ENCODE results near the gene TMCC1.

DNA sequence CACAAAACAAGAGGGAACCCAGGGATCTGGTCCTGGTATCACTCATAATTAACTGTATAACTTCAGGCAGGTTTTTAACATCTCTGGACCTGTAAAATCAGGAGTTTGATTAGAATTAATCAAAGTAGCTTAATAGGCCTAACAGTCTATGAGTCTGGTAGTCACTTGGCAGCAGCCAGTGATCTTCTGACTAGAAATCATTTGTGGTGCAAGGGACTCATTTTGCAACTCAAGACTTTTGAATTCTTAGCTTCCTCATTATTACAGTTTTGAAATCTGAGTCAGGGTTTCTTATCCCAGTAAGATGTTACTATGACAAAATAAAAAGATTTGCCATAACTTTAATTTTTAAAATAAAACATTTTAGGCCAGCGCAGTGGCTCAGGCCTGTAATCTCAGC lies 70.8 kb downstream of the TMCC1 start:
- TF ChIP-seq, protein P1, sequence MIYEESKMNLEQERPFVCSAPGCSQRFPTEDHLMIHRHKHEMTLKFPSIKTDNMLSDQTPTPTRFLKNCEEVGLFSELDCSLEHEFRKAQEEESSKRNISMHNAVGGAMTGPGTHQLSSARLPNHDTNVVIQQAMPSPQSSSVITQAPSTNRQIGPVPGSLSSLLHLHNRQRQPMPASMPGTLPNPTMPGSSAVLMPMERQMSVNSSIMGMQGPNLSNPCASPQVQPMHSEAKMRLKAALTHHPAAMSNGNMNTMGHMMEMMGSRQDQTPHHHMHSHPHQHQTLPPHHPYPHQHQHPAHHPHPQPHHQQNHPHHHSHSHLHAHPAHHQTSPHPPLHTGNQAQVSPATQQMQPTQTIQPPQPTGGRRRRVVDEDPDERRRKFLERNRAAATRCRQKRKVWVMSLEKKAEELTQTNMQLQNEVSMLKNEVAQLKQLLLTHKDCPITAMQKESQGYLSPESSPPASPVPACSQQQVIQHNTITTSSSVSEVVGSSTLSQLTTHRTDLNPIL (CRISPR knock-in tag; IDR thresholded peaks at IDR 0.05; ENCODE audit: low read depth) = no peak
- TF ChIP-seq ZFP3 (CRISPR knock-in tag; IDR thresholded peaks at IDR 0.05) (no peak), RARB (CRISPR knock-in tag; IDR thresholded peaks at IDR 0.05) (no peak), ARNTL (CRISPR knock-in tag; IDR thresholded peaks at IDR 0.05; ENCODE audit: borderline replicate concordance, low read depth) (no peak), SNAI2 (CRISPR knock-in tag; IDR thresholded peaks at IDR 0.05) (no peak)
- TF ChIP-seq, protein P2, sequence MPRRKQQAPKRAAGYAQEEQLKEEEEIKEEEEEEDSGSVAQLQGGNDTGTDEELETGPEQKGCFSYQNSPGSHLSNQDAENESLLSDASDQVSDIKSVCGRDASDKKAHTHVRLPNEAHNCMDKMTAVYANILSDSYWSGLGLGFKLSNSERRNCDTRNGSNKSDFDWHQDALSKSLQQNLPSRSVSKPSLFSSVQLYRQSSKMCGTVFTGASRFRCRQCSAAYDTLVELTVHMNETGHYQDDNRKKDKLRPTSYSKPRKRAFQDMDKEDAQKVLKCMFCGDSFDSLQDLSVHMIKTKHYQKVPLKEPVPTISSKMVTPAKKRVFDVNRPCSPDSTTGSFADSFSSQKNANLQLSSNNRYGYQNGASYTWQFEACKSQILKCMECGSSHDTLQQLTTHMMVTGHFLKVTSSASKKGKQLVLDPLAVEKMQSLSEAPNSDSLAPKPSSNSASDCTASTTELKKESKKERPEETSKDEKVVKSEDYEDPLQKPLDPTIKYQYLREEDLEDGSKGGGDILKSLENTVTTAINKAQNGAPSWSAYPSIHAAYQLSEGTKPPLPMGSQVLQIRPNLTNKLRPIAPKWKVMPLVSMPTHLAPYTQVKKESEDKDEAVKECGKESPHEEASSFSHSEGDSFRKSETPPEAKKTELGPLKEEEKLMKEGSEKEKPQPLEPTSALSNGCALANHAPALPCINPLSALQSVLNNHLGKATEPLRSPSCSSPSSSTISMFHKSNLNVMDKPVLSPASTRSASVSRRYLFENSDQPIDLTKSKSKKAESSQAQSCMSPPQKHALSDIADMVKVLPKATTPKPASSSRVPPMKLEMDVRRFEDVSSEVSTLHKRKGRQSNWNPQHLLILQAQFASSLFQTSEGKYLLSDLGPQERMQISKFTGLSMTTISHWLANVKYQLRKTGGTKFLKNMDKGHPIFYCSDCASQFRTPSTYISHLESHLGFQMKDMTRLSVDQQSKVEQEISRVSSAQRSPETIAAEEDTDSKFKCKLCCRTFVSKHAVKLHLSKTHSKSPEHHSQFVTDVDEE (CRISPR knock-in tag; IDR thresholded peaks at IDR 0.05) = no peak
